HG03558 (cell line): ENCODE measurements around the gene GPSM1.

Experiments
- ATAC-seq: cut with Tn5 transposase; IDR thresholded peaks from one replicate; pipeline ENCODE4 v1.9.1; 2021; ENCODE audit warnings: moderate number of reproducible peaks; ENCODE audit not compliant: unreplicated experiment; ENCODE audit errors: extremely low read depth

GPSM1 gene

GRCh38 chr9:136303825-136304416, 23.4 kb upstream of the GPSM1 start, which contains the start of gene CCDC187:
TSS of gene CCDC187 (minus strand) at chr9:136304094. CDS start at chr9:136303830, 264 bp downstream.
- ATAC-seq = no peak

- no peak for ATAC-seq
These were observed 22.9 kb upstream of the GPSM1 start for GRCh38 chr9:136304456-136304855.

- no peak for ATAC-seq
These were observed 22.4 kb upstream of the GPSM1 start for GRCh38 chr9:136304981-136305380.

- no peak for ATAC-seq
These were observed 21.5 kb upstream of the GPSM1 start for GRCh38 chr9:136305804-136306203.

GRCh38 chr9:136306211-136307208, 20.8 kb upstream of the GPSM1 start:
- no peak for ATAC-seq

GRCh38 chr9:136307215-136307750, 20.1 kb upstream of the GPSM1 start:
- no peak for ATAC-seq

- no peak for ATAC-seq
These were observed 19.2 kb upstream of the GPSM1 start for GRCh38 chr9:136308006-136308701.

- ATAC-seq = no peak
These were observed 18.7 kb upstream of the GPSM1 start for GRCh38 chr9:136308702-136309053.

- ATAC-seq = no peak
These were observed 18.1 kb upstream of the GPSM1 start for GRCh38 chr9:136309101-136309801.

GRCh38 chr9:136309806-136310220, 17.5 kb upstream of the GPSM1 start:
- no peak for ATAC-seq

GRCh38 chr9:136310273-136311030, 16.9 kb upstream of the GPSM1 start:
- no peak for ATAC-seq

GRCh38 chr9:136311051-136312008, 16.0 kb upstream of the GPSM1 start:
- no peak for ATAC-seq

GRCh38 chr9:136312009-136312375, 15.3 kb upstream of the GPSM1 start:
- ATAC-seq = no peak

GRCh38 chr9:136312436-136312835, 14.9 kb upstream of the GPSM1 start:
- no peak for ATAC-seq

- no peak for ATAC-seq
These were observed 14.0 kb upstream of the GPSM1 start for GRCh38 chr9:136313111-136314055.

GRCh38 chr9:136314056-136314416, 13.3 kb upstream of the GPSM1 start:
- no peak for ATAC-seq

GRCh38 chr9:136314944-136315343, 12.4 kb upstream of the GPSM1 start:
- ATAC-seq = no peak
